Activated naive CD4-positive, alpha-beta T cell treated with anti-CD3 and anti-CD28 coated beads, Interleukin-2, amount 50 U/mL, for 16 hours (primary cell): ENCODE measurements around the gene ADAM17.

Experiments used
- DNase-seq: peaks from one replicate; pipeline ENCODE4 v3.0.0-alpha.2; 2020

The ADAM17 gene

DNA sequence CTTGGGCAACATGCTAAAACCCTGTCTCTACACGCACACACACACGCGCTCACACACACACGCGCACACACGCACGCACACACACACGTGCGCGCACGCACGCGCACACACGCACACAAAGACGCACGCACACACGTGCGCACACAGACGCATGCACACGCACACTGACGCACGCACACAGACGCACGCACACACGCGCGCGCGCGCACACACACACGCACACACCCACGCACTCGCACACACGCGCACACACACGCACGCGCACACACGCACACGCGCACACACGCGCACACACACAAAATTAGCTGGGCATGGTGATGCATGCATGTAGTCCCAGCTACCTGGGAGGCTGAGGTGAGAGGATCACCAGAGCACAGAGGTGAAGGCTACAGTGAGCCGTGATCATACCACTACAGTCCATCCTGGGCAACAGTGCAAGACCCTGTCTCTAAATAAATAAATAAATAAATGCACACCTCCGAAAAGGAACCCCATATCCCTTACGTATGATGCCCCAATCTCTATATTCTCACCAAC is 89.4 kb downstream of the ADAM17 start:
- no peak for DNase-seq

- no peak for DNase-seq
Observed at GRCh38 chr2:9465170-9465569, 90.5 kb downstream of the ADAM17 start.

DNA sequence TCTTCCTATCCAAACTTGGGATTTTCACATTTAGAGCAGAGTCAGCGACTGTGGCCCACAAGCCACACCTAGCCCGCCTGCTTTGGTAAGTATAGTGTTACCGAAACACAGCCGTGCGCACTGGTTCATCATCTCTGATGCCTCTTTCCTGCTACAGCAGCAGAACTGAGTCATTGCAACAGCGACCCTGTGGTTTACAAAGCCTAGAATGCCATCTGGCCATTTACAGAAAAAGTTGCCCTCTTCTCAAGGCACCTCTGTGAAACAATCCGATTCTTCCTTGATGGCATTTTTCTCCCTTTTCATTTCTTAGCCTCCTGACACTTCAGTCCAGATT is 92.0 kb downstream of the ADAM17 start:
- DNase-seq, result no peak

GRCh38 chr2:9462886-9463697 is 92.5 kb downstream of the ADAM17 start:
- no peak for DNase-seq

- no peak for DNase-seq
Observed at GRCh38 chr2:9462313-9462712, 93.3 kb downstream of the ADAM17 start.

DNA sequence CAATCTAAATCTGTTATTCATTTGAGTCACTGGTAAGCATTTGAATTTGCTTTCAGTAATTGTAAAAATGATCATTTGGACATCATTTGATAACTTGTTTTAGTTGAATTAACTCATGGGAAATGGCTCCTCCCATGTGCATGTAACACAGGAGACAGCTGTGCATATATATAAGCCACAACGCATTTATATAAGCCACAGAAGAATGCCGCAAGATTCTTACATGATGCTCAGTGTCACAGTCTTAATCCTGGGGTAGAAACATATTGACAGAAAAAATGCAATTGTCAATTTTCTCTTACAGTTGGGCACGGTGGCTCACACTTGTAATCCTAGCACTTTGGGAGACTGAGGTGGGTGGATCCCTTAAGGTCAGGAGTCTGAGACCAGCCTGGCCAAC is 94.6 kb downstream of the ADAM17 start:
- no peak for DNase-seq

DNA sequence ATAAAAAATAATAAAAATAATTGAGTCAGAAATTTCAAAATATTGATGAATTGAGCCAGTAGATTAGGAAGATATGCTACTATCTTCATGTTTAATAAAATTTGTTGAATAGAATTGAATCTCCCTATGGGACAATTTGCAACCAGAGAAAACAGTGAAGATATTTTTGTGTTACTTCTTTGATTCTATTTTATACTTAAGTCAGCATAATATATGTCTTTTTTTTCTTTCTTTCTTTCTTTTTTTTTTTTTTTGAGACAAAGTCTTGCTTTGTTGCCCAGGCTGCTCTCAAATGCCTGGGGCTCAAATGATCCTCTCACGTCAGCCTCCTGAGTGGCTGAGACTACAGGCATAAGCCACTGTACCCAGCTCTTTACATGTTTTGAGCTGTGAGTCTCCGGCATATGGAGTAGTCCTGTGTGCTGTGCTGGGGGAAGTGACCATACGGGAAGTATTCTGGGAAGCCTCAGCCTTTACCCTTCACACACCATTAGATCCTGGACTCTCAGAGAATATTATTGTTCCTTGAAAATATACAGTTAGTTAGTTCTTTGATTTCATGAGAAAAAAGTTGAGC is 95.1 kb downstream of the ADAM17 start:
- no peak for DNase-seq

- DNase-seq, result no peak
Observed at GRCh38 chr2:9451231-9451630, 104.4 kb downstream of the ADAM17 start.

- no peak for DNase-seq
Observed at GRCh38 chr2:9445089-9445488, 110.5 kb downstream of the ADAM17 start.

GRCh38 chr2:9443526-9443925 is 112.1 kb downstream of the ADAM17 start:
- DNase-seq, result no peak

GRCh38 chr2:9441556-9441955 is 114.1 kb downstream of the ADAM17 start:
- no peak for DNase-seq

DNA sequence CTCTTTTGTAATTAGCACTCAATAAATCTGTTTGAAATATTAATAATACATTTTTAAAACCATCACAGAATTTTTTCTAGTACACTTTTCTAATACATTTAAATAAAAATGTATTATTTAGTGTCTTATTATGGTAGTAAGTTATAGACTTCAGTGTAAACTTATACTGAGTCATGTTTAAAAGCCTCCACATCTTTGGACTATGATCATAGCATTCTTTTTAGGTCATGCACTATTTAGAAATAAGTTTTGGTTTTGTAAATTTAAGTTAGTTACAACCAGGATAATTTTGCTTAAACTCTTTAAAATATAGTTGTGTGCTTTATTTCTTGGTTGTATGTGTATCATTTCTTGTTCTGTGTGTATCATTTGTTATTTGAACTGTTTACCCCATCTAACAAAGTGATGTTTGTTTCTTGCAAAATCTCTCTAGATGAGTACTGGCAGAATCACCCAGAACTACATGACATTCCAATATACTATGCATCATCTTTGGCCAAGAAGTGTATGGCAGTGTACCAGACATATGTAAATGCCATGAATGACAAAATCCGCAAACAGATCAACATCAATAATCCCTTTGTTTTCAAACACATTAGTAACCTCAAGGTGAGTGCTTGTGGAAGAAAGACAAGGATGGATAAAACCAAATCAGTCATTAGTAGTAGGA is 115.4 kb downstream of the ADAM17 start:
- no peak for DNase-seq

DNA sequence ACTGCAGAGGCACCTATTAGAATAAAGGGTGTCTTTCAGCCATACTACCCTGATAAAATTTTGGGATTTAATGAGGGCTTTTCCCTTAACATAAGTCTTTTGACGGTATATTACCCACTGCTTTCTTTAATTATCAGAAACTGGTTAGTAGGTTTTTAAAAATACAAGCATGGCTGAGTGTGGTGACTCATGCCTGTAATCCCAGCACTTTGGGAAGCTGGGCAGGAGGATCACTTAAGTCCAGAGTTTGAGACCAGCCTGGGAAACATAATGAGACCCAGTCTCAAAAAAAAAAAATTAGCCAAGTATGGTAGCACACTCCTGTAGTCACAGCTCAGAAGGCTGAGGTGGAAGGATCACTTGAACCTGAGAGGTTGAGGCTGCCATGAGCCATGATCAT is 116.1 kb downstream of the ADAM17 start:
- DNase-seq, result no peak
